K562 (cell line): ENCODE results near the gene TMEM11. TPM values are rescaled to one million over a fixed set of nuclear protein-coding genes. Genes with fewer than 3 reads are reported as not detected.

Experiments
- NFIC ChIP-seq: fragments of 450-650 bp; IDR thresholded peaks from 2 replicates; pipeline ENCODE4 v1.6.1; 2017; ENCODE audit warnings: mild to moderate bottlenecking, inconsistent platforms
- ZFP30 ChIP-seq: fragments of 250-450 bp; sonication (Bioruptor Pico); IDR thresholded peaks from 2 replicates; pipeline ENCODE4 v1.8.0; 2022; ENCODE audit warnings: moderate library complexity, mild to moderate bottlenecking, inconsistent platforms, borderline replicate concordance
- polyA plus RNA-seq, 8 experiments: library from polyadenylated mRNA; depleted of rRNA in 4 of 8; stranded (reverse) in 5 of 8; unstranded in 3 of 8; fragments of >200 nt; fragmentation: Nextera tagmentation in 2 of 8; fragmentation: Illumina TruSeq in 1 of 8; extraction: Ambion mirVana in 2 of 8; extraction: Trizol in 1 of 8; gene quantifications; 2 replicates each; pipeline versions ENCODE4 v1.2.1 to v1.2.3, GENCODE V29; 2011 to 2014; ENCODE audit warnings: inconsistent platforms in 1 of 8, missing spikeins in 1 of 8
- total RNA-seq, 7 experiments: library from RNA; depleted of rRNA in 6 of 7; stranded (reverse); fragments of >200 nt in 6 of 7; fragmentation: Illumina TruSeq in 2 of 7; extraction: Trizol in 2 of 7; gene quantifications; 2 replicates each; pipeline versions ENCODE4 v1.2.1 to v1.2.3, GENCODE V29; 2011 to 2021; ENCODE audit warnings: low replicate concordance in 1 of 7
- TF ChIP-seq, protein P1 (sequence below), 2 experiments: fragments of 450-650 bp; IDR thresholded peaks; 2 replicates each; pipeline ENCODE4 v1.6.1; 2016
- TF ChIP-seq, protein P2 (sequence below): fragments of 250-450 bp; sonication (Bioruptor Pico); IDR thresholded peaks from 2 replicates; pipeline ENCODE4 v1.5.0; 2020; ENCODE audit warnings: mild to moderate bottlenecking
- TF ChIP-seq, protein P3 (sequence below): sonication (generic); formaldehyde crosslinking; IDR thresholded peaks from 2 replicates; pipeline ENCODE4 v1.8.0; 2022; ENCODE audit warnings: missing genetic modification reagents, mild to moderate bottlenecking, borderline replicate concordance

TMEM11 gene
- total and polyA plus RNA-seq, 9 of the 15 experiments (the other 6 are each of a cell fraction or from before 2014, with no cell fraction given) = 12.0 to 40.7 (median 30.0) TPM

DNA sequence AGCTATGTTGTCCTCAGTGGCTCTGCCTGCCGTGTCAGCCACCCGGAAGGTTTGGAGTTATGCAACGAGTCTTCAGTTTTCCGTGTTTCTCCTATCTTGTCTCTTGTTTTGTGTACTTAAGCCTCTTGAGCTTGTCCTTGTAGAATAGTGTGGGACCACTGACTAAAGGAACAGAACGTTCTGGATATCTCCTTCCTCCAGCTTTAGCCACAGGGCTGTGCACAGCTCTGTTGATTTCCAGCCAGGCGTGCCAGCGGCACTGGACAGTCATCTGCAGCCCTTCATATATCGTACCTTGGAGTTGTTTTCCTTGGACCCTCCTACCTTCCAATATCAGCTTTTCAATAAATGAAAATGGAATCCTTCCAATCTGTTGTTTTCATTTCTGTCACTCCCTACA, 39.8 kb downstream of the TMEM11 start (continued):
- TF ChIP-seq, protein P1, sequence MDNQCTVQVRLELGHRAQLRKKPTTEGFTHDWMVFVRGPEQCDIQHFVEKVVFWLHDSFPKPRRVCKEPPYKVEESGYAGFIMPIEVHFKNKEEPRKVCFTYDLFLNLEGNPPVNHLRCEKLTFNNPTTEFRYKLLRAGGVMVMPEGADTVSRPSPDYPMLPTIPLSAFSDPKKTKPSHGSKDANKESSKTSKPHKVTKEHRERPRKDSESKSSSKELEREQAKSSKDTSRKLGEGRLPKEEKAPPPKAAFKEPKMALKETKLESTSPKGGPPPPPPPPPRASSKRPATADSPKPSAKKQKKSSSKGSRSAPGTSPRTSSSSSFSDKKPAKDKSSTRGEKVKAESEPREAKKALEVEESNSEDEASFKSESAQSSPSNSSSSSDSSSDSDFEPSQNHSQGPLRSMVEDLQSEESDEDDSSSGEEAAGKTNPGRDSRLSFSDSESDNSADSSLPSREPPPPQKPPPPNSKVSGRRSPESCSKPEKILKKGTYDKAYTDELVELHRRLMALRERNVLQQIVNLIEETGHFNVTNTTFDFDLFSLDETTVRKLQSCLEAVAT (IDR thresholded peaks at IDR 0.05) = no peak
- TF ChIP-seq NFIC (no peak), ZFP30 (CRISPR knock-in tag) (no peak)
- TF ChIP-seq, protein P2, sequence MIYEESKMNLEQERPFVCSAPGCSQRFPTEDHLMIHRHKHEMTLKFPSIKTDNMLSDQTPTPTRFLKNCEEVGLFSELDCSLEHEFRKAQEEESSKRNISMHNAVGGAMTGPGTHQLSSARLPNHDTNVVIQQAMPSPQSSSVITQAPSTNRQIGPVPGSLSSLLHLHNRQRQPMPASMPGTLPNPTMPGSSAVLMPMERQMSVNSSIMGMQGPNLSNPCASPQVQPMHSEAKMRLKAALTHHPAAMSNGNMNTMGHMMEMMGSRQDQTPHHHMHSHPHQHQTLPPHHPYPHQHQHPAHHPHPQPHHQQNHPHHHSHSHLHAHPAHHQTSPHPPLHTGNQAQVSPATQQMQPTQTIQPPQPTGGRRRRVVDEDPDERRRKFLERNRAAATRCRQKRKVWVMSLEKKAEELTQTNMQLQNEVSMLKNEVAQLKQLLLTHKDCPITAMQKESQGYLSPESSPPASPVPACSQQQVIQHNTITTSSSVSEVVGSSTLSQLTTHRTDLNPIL = no peak
- TF ChIP-seq, protein P3, sequence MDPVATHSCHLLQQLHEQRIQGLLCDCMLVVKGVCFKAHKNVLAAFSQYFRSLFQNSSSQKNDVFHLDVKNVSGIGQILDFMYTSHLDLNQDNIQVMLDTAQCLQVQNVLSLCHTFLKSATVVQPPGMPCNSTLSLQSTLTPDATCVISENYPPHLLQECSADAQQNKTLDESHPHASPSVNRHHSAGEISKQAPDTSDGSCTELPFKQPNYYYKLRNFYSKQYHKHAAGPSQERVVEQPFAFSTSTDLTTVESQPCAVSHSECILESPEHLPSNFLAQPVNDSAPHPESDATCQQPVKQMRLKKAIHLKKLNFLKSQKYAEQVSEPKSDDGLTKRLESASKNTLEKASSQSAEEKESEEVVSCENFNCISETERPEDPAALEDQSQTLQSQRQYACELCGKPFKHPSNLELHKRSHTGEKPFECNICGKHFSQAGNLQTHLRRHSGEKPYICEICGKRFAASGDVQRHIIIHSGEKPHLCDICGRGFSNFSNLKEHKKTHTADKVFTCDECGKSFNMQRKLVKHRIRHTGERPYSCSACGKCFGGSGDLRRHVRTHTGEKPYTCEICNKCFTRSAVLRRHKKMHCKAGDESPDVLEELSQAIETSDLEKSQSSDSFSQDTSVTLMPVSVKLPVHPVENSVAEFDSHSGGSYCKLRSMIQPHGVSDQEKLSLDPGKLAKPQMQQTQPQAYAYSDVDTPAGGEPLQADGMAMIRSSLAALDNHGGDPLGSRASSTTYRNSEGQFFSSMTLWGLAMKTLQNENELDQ (CRISPR knock-in tag) = no peak
- TF ChIP-seq, all 486 proteins: peak for 0
